ENCODE measurements around the gene ARSG. TPM values are rescaled to one million over a fixed set of nuclear protein-coding genes. Genes with fewer than 3 reads are reported as not detected.

The ARSG gene
- total and polyA plus RNA-seq, 2 of the 8 experiments (the other 6 are each of a cell fraction or from before 2014, with no cell fraction given): 3.3 to 4.0 TPM

DNA sequence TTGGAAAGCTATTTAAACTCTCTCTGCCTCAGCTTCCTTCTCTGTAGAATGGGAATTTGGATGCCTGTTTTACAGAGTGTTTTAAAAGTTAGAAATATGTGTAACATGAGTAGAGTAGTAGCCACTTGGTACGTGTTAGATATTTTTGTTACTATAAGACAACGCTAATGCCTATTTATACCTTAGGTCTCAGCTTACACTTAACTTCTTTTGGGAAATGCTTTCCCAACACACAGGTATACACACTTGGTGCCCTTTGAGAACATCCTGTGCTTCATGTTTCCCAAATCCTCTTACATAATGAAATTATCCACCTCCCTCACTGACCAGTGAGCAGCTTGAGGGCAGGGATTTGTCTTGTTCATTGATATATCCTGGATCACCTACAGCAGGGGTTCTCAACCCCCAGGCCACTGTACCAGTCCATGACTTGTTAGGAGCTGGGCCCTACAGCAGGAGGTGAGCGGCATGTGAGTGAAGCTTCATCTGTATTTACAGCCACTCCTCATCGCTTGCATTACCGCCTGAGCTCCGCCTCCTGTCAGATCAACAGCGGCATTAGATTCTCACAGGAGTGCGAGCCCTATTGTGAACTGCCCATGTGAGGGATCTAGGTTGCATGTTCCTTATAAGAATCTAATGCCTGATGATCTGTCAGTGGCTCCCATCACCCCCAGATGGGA is 33.5 kb downstream of the ARSG start:
- Histone ChIP-seq H3K9ac (replicated peaks in 1 of 4; ENCODE audit: extremely low read depth in 1 of 4, low read depth in 3 of 4, low read length in 3 of 4) (no peak overlapping the region), H3K23me2 (ENCODE audit: low read depth, low read length) (no peaks in the 10 kb centered on the region), H3K4me3 (ENCODE audit: extremely low read depth in 1 of 4, insufficient read depth in 2 of 4, low read depth in 3 of 4, low read length in 4 of 4) (no peak overlapping the region), H2BK120ac (replicated peaks; ENCODE audit: low read depth, low read length) (no peak overlapping the region), H3K4me2 (ENCODE audit: insufficient read depth in 1 of 2, low read depth in 2 of 2, low read length in 2 of 2) (no peak overlapping the region), H4K8ac (ENCODE audit: extremely low read depth, insufficient read depth, low read length) (no peak overlapping the region), H3K79me2 (ENCODE audit: control insufficient read depth in 1 of 2, insufficient read depth in 2 of 2, low read length in 2 of 2) (no peaks in the 10 kb centered on the region), H2AK5ac (ENCODE audit: low read depth, low read length) (no peak overlapping the region), H3K56ac (replicated peaks; ENCODE audit: insufficient read length, low read depth, low read length) (no peak overlapping the region), H4K5ac (ENCODE audit: insufficient read length, low read depth, low read length) (no peak overlapping the region), H3K27me3 (replicated peaks in 1 of 4; ENCODE audit: control insufficient read depth in 3 of 4, extremely low read depth in 1 of 4, insufficient read depth in 3 of 4, low read length in 3 of 4) (no peaks in the 10 kb centered on the region; a peak in 1 of 7 replicates), H2BK5ac (ENCODE audit: low read depth, low read length) (no peak overlapping the region), H3K18ac (ENCODE audit: extremely low read depth, low read length) (no peak overlapping the region), H3K23ac (ENCODE audit: insufficient read length) (no peak overlapping the region), H4K91ac (replicated peaks; ENCODE audit: insufficient read length, low read length) (no peak overlapping the region), H4K20me1 (replicated peaks in 1 of 2; ENCODE audit: control insufficient read depth in 1 of 2, insufficient read depth in 2 of 2, low read length in 2 of 2) (no peaks in the 10 kb centered on the region), H3K4me1 (replicated peaks in 1 of 4; ENCODE audit: control insufficient read depth in 3 of 4, insufficient read depth in 4 of 4, low read length in 3 of 4) (peaks cover 0 to 4% (median 2%) of the 10 kb centered on the region in 4 experiments; a peak in 4 of 7 replicates), H2BK12ac (ENCODE audit: low read depth, low read length) (no peak overlapping the region), H3K79me1 (ENCODE audit: low read depth, low read length) (no peaks in the 10 kb centered on the region; the same call in 1 of the 2 replicates), H2AFZ (ENCODE audit: low read length) (no peak overlapping the region), H3K36me3 (ENCODE audit: control insufficient read depth in 2 of 4, insufficient read depth in 4 of 4, low read length in 3 of 4) (no peaks in the 10 kb centered on the region), H3K27ac (ENCODE audit: low read depth, low read length) (no peak overlapping the region), H2BK20ac (ENCODE audit: low read length) (no peak overlapping the region), H3K14ac (ENCODE audit: insufficient read length) (no peak overlapping the region), H3K4ac (replicated peaks; ENCODE audit: insufficient read length, low read depth, low read length) (no peak overlapping the region), H3K9me3 (ENCODE audit: insufficient read depth in 2 of 2, low read depth in 1 of 2, low read length in 1 of 2) (peaks cover 0 to 4% of the 10 kb centered on the region in 2 experiments; a peak in 1 of 4 replicates), H2BK15ac (ENCODE audit: low read length) (no peak overlapping the region)
- DNase-seq (ENCODE audit: low read depth in 1 of 2, low spot score in 2 of 2) (no peak), FAIRE-seq (no peak)
- ChIA-PET POLR2A (ENCODE audit: partially characterized antibody) (no interaction called here), CTCF (ENCODE audit: partially characterized antibody) (interaction anchor here (0.6 to 6.6 kb wide), 5 partner anchors 71 to 317 kb away, joined by 3 to 42 read pairs (median 4); no protein-coding TSS in a partner anchor)
- 90% methylated on average over 8 of the region's 8 CpGs; no CpG with 5 or more reads in 1 of the 2 experiments for WGBS, 2 experiments (ENCODE audit: extremely low coverage in 1 of 2, insufficient coverage in 1 of 2, insufficient read length in 1 of 2, insufficient replicate concordance in 2 of 2, low coverage in 1 of 2, low lambda C conversion rate in 2 of 2, missing lambda C conversion rate in 1 of 2)
- TF ChIP-seq MAX (IDR thresholded peaks at IDR 0.05): no peak
- no peak for TF ChIP-seq TAF1 (IDR thresholded peaks at IDR 0.05; ENCODE audit: low read depth, low read length)
- no peak for TF ChIP-seq TBP (IDR thresholded peaks at IDR 0.05; ENCODE audit: low read depth, low read length)
- TF ChIP-seq EZH2 (IDR thresholded peaks at IDR 0.05; ENCODE audit: low read depth, low read length, severe bottlenecking): no peak
- no peak for TF ChIP-seq EP300 (IDR thresholded peaks at IDR 0.05; ENCODE audit: borderline replicate concordance in 1 of 2, low read depth in 2 of 2, low read length in 2 of 2)
- TF ChIP-seq SP4 (IDR thresholded peaks at IDR 0.05; ENCODE audit: low read length): no peak
- no peak for TF ChIP-seq RNF2 (IDR thresholded peaks at IDR 0.05; ENCODE audit: borderline replicate concordance, low read depth, low read length, missing control alignments, poor library complexity, severe bottlenecking)
- no peak for TF ChIP-seq POLR2AphosphoS5 (IDR thresholded peaks at IDR 0.05; ENCODE audit: low read depth, low read length)
- no peak for TF ChIP-seq KDM4A (IDR thresholded peaks at IDR 0.05; ENCODE audit: low read depth, low read length, severe bottlenecking)
- TF ChIP-seq SIRT6 (IDR thresholded peaks at IDR 0.05; ENCODE audit: low read length): no peak
- TF ChIP-seq NANOG (IDR thresholded peaks at IDR 0.05; ENCODE audit: insufficient read depth, low read depth, low read length, poor library complexity, severe bottlenecking): no peak
- no peak for TF ChIP-seq HDAC6 (IDR thresholded peaks at IDR 0.05; ENCODE audit: low read depth, low read length)

Measured in H1 (cell line).